ENCODE results near the gene DOCK1.

- TF ChIP-seq USF2 (IDR thresholded peaks at IDR 0.05; ENCODE audit: borderline replicate concordance, low read depth, low read length) = no peak
- TF ChIP-seq CTCF (IDR thresholded peaks at IDR 0.05) = no peak
These were observed 567.7 kb downstream of the DOCK1 start for GRCh38 chr10:127472976-127473375.

All from SK-N-SH (cell line).